Ovary (tissue), 9 donors: ENCODE results near the gene RUNX1. TPM values are rescaled to one million over a fixed set of nuclear protein-coding genes. Genes with fewer than 3 reads are reported as not detected.

ENCODE experiments used
- DNase-seq, 5 donors: peaks; one replicate each; pipeline ENCODE4 v3.0.0-alpha.2; 2019 to 2020
- H3K27ac ChIP-seq, 2 donors: fragments of 200-600 bp; one replicate each; pipeline versions ENCODE4 v1.5.1 to v1.8.0; 2019 to 2022
- H3K27me3 ChIP-seq: fragments of 200-600 bp; one replicate; pipeline ENCODE4 v1.8.0; 2022
- H3K36me3 ChIP-seq: fragments of 200-600 bp; sonication (generic); one replicate; pipeline ENCODE4 v1.5.1; 2019
- H3K4me1 ChIP-seq: one replicate; pipeline ENCODE4 v1.8.1; 2013; ENCODE audit warnings: mild to moderate bottlenecking, moderate library complexity; ENCODE audit not compliant: insufficient read depth
- H3K4me3 ChIP-seq: fragments of 200-600 bp; sonication (generic); one replicate; pipeline ENCODE4 v1.5.1; 2017
- H3K9me3 ChIP-seq, 2 donors: fragments of 200-600 bp in 1 of 2; sonication (generic) in 1 of 2; one replicate each; pipeline versions ENCODE4 v1.5.1 to v1.8.1; 2013 to 2019; ENCODE audit warnings: mild to moderate bottlenecking in 1 of 2, moderate library complexity in 1 of 2
- EP300 ChIP-seq: sonication (generic); formaldehyde crosslinking; IDR thresholded peaks from one replicate; pipeline ENCODE4 v1.6.1; 2017; ENCODE audit warnings: antibody characterized with exemption
- POLR2A ChIP-seq: fragments of 450-650 bp; IDR thresholded peaks from one replicate; pipeline ENCODE4 v1.6.1; 2017; ENCODE audit warnings: antibody characterized with exemption, mild to moderate bottlenecking, moderate library complexity
- WGBS, 3 donors: extraction: QIAGEN DNeasy Blood & Tissue Kit in 1 of 3; methylation state at CpG; one replicate each; pipeline versions ENCODE4 v1.1.5 to v1.1.7; 2013 to 2017; 5-methylcytosine and 5-hydroxymethylcytosine counted together
- intact Hi-C, 4 donors: fragments of 100-400 bp; cut with DNase I; formaldehyde crosslinking; loops; one replicate each; pipeline versions ENCODE4 v1.11.0 to v1.15.1; 2022 to 2023
- polyA plus RNA-seq, 2 donors: library from polyadenylated mRNA; stranded (reverse); fragments of 200-250 nt in 1 of 2; fragments of 350-450 nt in 1 of 2; fragmentation: Illumina TruSeq in 1 of 2; extraction: RNeasy Lipid Tissue Mini Kit (QIAGEN cat#74804) in 1 of 2; gene quantifications; one replicate each; pipeline ENCODE4 v1.2.3, GENCODE V29; 2013 to 2014
- total RNA-seq, 7 donors: library from RNA; depleted of rRNA in 2 of 7; stranded (reverse); fragments of >200 nt in 2 of 7; fragmentation: NEBNext Ultra II Directional in 3 of 7; extraction: Animal tissue kit (Norgen Biotek cat#: 25700) in 3 of 7; gene quantifications; one replicate each; pipeline versions ENCODE4 v1.1.0 to v1.2.4, GENCODE V29; 2016 to 2023
- TF ChIP-seq, protein P1 (sequence below), 3 donors: fragments of 450-650 bp in 2 of 3; fragments of 200-600 bp in 1 of 3; IDR thresholded peaks; one replicate each; pipeline versions ENCODE4 v1.5.1 to v1.8.0; 2016 to 2022; ENCODE audit warnings: antibody characterized with exemption in 3 of 3, mild to moderate bottlenecking in 1 of 3
- donor health status: DM: no; HTN: no; CAD: no; lungs with moderate emphysema.
- donor health status: DM: no; HTN: no; CAD: no.
- donor health status: Bipolar disorder and iron deficiency.
- donor health status: DM: yes; HTN: yes; CAD: no.
- donor health status: DM: no; HTN: no; CAD: no.
- donor health status: DM: yes; HTN: yes; CAD: no.

Gene RUNX1
- total and polyA plus RNA-seq, 9 donors: 6.0 to 27.4 (median 17.8) TPM

DNA sequence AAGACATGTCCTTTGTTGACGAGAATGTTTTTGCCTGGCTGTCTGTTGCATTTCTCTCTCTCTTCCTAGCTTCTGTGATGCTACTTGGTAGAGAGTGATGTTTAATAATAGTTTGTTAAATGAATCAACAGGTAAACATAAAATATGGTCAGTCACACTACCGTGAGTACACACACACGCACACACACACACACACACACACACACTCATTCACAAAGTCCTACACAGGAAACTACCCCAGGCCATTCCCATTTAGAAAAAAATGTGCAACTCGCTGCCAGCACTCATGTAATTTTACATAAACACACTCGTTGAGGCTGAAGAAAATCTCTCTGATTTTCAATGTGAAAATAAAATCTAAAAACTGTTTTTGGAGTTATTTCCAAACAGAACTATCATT lies 38.7 kb downstream of the RUNX1 start:
- no peak for DNase-seq
- intact Hi-C loops: no loop called here
- TF ChIP-seq, protein P1, sequence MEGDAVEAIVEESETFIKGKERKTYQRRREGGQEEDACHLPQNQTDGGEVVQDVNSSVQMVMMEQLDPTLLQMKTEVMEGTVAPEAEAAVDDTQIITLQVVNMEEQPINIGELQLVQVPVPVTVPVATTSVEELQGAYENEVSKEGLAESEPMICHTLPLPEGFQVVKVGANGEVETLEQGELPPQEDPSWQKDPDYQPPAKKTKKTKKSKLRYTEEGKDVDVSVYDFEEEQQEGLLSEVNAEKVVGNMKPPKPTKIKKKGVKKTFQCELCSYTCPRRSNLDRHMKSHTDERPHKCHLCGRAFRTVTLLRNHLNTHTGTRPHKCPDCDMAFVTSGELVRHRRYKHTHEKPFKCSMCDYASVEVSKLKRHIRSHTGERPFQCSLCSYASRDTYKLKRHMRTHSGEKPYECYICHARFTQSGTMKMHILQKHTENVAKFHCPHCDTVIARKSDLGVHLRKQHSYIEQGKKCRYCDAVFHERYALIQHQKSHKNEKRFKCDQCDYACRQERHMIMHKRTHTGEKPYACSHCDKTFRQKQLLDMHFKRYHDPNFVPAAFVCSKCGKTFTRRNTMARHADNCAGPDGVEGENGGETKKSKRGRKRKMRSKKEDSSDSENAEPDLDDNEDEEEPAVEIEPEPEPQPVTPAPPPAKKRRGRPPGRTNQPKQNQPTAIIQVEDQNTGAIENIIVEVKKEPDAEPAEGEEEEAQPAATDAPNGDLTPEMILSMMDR (IDR thresholded peaks at IDR 0.05): no peak
- TF ChIP-seq EP300 (no peak), POLR2A (no peak)
- Histone ChIP-seq H3K4me1 (no peaks in the 10 kb centered on the region), H3K27ac (no peak overlapping the region), H3K9me3 (no peaks in the 10 kb centered on the region), H3K27me3 (no peaks in the 10 kb centered on the region), H3K4me3 (no peak overlapping the region), H3K36me3 (no peaks in the 10 kb centered on the region)
- 61 to 74% (median 67%) methylated on average over 5 of the region's 5 CpGs for WGBS, 3 donors

DNA sequence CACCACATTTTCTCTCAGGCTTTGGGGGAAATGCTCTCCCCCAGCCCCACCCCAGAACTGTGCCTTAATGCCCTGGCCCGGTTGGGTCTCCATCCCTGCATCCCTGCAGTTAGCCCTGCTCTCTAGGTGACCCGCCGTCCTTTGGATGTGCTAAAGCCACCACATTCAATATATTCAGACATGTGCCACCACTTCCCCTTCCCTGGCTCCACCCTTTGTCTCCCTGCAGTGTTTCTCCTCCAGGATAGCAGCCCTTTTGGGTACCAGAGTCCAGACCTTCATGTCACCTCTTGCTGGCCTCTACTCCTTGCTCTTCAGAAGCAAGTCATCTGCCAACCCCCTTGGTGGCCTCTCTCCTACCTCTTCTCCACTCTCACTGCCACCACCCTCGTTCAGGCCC lies 41.8 kb downstream of the RUNX1 start:
- DNase-seq: no peak
- no peaks in the 10 kb centered on the region for H3K27me3 ChIP-seq
- intact Hi-C loops: no loop called here
- H3K4me3 ChIP-seq: no peak overlapping the region
- WGBS, 3 donors: 85 to 92% (median 88%) methylated on average over 4 of the region's 4 CpGs
- no peaks in the 10 kb centered on the region for H3K36me3 ChIP-seq
- no peak overlapping the region for H3K27ac ChIP-seq
- no peaks in the 10 kb centered on the region for H3K9me3 ChIP-seq
- no peaks in the 10 kb centered on the region for H3K4me1 ChIP-seq
- TF ChIP-seq EP300 (no peak), POLR2A (no peak)
- TF ChIP-seq, protein P1 (IDR thresholded peaks at IDR 0.05): no peak

DNA sequence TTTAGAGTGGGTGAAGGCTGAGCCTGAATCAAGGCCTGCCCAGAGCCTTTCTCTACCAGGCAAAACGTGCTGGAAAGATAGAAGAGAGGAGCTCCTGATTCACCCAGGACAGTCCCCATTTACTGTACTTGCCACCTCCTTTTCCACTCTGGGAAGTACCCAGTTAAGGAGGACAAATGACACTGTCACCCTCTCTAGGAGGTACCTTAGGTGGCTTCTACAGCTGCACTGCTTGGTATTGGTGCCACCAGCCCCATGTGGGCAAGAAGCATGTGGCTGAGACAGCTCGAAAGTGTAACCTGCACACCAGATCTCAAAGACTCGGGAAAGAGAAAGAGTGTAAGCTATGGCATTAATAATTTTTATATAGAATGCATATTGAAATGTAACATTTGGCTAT lies 42.3 kb downstream of the RUNX1 start:
- Histone ChIP-seq H3K27me3 (no peaks in the 10 kb centered on the region), H3K4me1 (no peaks in the 10 kb centered on the region), H3K4me3 (no peak overlapping the region), H3K36me3 (no peaks in the 10 kb centered on the region), H3K27ac (no peak overlapping the region), H3K9me3 (no peaks in the 10 kb centered on the region)
- WGBS, 3 donors: 87 to 92% (median 88%) methylated on average over 3 of the region's 3 CpGs
- intact Hi-C loops: no loop called here
- no peak for TF ChIP-seq POLR2A
- TF ChIP-seq, protein P1 (IDR thresholded peaks at IDR 0.05): no peak
- no peak for TF ChIP-seq EP300
- DNase-seq: no peak

DNA sequence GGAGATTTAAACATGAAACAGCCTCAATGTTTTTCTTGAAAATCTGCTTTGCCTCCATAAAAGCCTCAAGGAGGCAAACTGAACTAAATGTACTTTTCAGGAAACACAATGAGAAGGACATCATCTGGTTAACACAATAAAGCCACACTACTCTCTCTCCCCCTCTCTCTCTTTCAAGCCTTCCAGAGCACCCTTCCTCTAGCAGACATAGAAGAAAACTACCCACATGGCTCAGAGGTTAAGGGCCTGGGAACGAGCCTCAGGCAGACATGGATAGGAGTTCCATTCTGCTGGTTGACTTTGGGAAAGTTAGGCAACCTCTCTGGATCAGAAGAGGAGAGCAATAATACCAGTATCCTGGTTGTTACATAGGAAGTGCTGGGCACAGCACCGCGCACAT lies 42.9 kb downstream of the RUNX1 start:
- TF ChIP-seq EP300: no peak
- TF ChIP-seq, protein P1 (IDR thresholded peaks at IDR 0.05): no peak
- TF ChIP-seq POLR2A: no peak
- no peak for DNase-seq
- H3K27ac ChIP-seq: no peak overlapping the region
- no peak overlapping the region for H3K4me3 ChIP-seq
- no peaks in the 10 kb centered on the region for H3K4me1 ChIP-seq
- no peaks in the 10 kb centered on the region for H3K36me3 ChIP-seq
- 89 to 98% (median 94%) methylated on average over 3 of the region's 3 CpGs for whole genome bisulfite sequencing, 3 donors
- H3K27me3 ChIP-seq: no peaks in the 10 kb centered on the region
- H3K9me3 ChIP-seq: no peaks in the 10 kb centered on the region
- intact Hi-C loops: no loop called here
